ENCODE measurements around the gene ZBTB21.

DNA sequence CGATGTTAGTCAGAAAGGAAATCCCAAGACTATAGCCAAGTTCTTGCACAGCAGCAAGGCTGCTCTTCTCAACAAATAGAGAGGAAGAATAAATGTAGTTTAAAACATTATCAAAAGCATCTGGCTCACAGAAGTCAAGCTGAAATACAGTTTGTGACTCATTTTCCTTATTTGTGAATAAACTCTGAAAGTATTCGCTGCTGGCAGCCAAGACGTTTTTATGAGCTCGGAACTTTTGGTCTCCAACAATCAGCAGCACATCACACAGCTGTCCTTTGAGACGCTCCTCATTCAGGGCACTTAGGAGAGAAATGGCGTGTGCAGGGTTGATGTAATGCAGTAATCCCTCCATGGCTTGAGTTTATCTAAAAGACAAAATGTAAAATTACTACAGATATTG lies 16.4 kb downstream of the ZBTB21 start:
- TF ChIP-seq, protein P1, sequence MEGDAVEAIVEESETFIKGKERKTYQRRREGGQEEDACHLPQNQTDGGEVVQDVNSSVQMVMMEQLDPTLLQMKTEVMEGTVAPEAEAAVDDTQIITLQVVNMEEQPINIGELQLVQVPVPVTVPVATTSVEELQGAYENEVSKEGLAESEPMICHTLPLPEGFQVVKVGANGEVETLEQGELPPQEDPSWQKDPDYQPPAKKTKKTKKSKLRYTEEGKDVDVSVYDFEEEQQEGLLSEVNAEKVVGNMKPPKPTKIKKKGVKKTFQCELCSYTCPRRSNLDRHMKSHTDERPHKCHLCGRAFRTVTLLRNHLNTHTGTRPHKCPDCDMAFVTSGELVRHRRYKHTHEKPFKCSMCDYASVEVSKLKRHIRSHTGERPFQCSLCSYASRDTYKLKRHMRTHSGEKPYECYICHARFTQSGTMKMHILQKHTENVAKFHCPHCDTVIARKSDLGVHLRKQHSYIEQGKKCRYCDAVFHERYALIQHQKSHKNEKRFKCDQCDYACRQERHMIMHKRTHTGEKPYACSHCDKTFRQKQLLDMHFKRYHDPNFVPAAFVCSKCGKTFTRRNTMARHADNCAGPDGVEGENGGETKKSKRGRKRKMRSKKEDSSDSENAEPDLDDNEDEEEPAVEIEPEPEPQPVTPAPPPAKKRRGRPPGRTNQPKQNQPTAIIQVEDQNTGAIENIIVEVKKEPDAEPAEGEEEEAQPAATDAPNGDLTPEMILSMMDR (IDR thresholded peaks at IDR 0.05; ENCODE audit: low read depth, low read length), result no peak
- no peak for TF ChIP-seq EZH2phosphoT487 (IDR thresholded peaks at IDR 0.05; ENCODE audit: low read depth)

All from OCI-LY3 (cell line).